Measurements from ENCODE around the gene LDLRAP1. TPM values are rescaled to one million over a fixed set of nuclear protein-coding genes. Genes with fewer than 3 reads are reported as not detected.

Gene LDLRAP1
- total and polyA plus RNA-seq, 8 donors, result 10.6 to 73.7 (median 17.6) TPM; not detected in 1

DNA sequence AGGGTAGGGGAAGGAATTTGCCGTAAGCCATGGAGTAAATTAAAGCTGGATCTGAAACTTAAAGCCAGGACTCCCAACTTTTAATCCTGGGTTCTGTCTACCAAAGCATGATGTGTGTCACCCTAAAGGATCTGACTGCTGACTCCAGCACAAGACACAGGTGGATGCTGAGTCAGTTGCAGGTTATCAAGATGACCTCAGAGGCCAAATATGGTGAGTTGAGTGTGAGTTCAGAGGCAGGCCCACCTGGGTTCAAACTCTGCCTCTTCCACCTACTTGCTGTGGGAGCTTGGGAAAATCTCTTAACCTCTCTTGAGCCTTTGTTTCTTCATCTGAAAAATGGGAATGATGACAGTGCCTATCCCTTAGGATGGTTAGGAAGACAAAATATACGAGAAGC is 16.7 kb upstream of the LDLRAP1 start:
- peaks cover 0 to 10% (median 4%) of the 10 kb centered on the region in 4 donors for H3K9me3 ChIP-seq
- H3K36me3 ChIP-seq, result no peaks in the 10 kb centered on the region
- DNase-seq, result no peak
- intact Hi-C loops (cut with DNase I; ENCODE audit: low total_unique reads), result no loop called here
- TF ChIP-seq POLR2AphosphoS5 (IDR thresholded peaks at IDR 0.05) (no peak), POLR2A (IDR thresholded peaks at IDR 0.05) (no peak), EP300 (IDR thresholded peaks at IDR 0.05) (no peak)
- TF ChIP-seq, protein P1, sequence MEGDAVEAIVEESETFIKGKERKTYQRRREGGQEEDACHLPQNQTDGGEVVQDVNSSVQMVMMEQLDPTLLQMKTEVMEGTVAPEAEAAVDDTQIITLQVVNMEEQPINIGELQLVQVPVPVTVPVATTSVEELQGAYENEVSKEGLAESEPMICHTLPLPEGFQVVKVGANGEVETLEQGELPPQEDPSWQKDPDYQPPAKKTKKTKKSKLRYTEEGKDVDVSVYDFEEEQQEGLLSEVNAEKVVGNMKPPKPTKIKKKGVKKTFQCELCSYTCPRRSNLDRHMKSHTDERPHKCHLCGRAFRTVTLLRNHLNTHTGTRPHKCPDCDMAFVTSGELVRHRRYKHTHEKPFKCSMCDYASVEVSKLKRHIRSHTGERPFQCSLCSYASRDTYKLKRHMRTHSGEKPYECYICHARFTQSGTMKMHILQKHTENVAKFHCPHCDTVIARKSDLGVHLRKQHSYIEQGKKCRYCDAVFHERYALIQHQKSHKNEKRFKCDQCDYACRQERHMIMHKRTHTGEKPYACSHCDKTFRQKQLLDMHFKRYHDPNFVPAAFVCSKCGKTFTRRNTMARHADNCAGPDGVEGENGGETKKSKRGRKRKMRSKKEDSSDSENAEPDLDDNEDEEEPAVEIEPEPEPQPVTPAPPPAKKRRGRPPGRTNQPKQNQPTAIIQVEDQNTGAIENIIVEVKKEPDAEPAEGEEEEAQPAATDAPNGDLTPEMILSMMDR (IDR thresholded peaks at IDR 0.05), result no peak
- H3K27ac ChIP-seq, result no peak overlapping the region
- no peaks in the 10 kb centered on the region for H3K27me3 ChIP-seq
- no peak overlapping the region for H3K4me3 ChIP-seq
- WGBS, 5 donors, result 80 to 92% (median 88%) methylated on average over 2 of the region's 2 CpGs
- H3K4me1 ChIP-seq, result no peaks in the 10 kb centered on the region

DNA sequence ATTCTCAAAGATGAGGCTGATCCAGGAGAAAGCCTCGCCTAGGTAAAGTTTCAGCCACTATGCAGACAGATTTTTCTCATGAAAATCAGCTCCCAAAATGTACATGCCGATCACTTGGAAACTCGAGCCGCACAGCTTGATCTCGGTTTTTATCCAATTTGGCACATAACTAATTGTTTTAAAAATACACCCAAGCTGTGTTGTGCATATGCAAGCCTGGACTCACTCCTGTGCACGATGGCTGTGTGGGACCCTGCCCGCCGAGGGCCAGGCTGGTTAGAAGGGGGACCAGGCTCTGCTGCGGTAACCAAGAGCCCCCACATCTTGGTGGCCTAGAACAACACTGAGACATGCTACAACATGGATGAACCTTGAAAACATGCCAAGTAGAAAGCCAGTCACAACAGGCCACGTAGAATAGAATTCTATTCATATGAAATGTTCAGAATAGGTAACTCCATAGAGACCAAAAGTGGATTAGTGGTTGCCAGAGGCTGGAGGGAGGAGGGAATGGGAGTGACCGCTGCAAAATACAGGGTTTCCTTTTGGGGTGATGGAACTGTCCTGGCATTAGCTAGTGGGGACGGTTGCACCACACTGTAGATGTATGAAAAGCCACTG is 16.1 kb upstream of the LDLRAP1 start:
- H3K27me3 ChIP-seq, result no peaks in the 10 kb centered on the region
- H3K27ac ChIP-seq, result no peak overlapping the region
- intact Hi-C loops (cut with DNase I; ENCODE audit: low total_unique reads), result no loop called here
- 71 to 82% (median 80%) methylated on average over 12 of the region's 12 CpGs for WGBS, 5 donors
- H3K4me1 ChIP-seq, result no peaks in the 10 kb centered on the region
- H3K4me3 ChIP-seq, result no peak overlapping the region
- peaks cover 0 to 10% (median 4%) of the 10 kb centered on the region in 4 donors for H3K9me3 ChIP-seq
- TF ChIP-seq POLR2AphosphoS5 (IDR thresholded peaks at IDR 0.05) (no peak), EP300 (IDR thresholded peaks at IDR 0.05) (no peak), POLR2A (IDR thresholded peaks at IDR 0.05) (no peak)
- TF ChIP-seq, protein P1 (IDR thresholded peaks at IDR 0.05), result no peak
- H3K36me3 ChIP-seq, result no peaks in the 10 kb centered on the region
- DNase-seq, result no peak

DNA sequence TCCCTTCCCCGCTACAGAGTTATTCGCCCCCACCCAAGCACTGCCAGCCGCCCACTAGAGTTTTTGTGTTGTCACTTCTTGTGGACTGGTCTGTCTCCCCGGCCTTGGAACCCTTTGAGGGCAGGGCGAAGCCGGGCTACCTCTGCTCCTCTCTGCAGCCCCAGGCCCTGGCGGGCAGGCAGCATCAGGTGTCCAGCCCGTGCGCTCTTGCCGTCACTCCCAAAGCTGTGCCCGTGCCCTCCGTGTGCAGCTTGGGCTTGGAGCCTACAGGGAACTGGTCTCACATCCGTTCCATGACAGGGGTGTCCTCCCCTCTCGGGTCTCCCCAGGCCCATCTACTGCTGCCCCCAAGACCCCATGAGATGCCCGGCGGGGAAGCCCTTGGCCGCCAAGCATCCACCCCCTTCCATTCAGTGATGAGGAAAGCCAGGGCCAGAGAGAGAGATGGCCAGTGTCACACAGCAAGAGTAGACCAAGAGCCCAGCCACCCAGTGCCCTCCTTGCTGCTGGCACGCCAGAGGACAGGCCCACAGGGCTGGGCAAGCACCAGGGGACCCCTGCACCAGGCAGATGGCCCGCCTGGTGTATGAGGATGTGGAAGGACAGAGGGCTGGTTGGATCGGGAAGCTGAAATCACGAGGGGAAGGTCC is 15.3 kb upstream of the LDLRAP1 start:
- Histone ChIP-seq H3K36me3 (no peaks in the 10 kb centered on the region), H3K4me3 (no peak overlapping the region), H3K4me1 (no peaks in the 10 kb centered on the region), H3K9me3 (peaks cover 0 to 10% (median 4%) of the 10 kb centered on the region in 4 donors), H3K27ac (no peak overlapping the region), H3K27me3 (no peaks in the 10 kb centered on the region)
- no peak for DNase-seq
- TF ChIP-seq, protein P1 (IDR thresholded peaks at IDR 0.05), result no peak
- TF ChIP-seq EP300 (IDR thresholded peaks at IDR 0.05) (no peak), POLR2A (IDR thresholded peaks at IDR 0.05) (no peak), POLR2AphosphoS5 (IDR thresholded peaks at IDR 0.05) (no peak)
- intact Hi-C loops (cut with DNase I; ENCODE audit: low total_unique reads), result no loop called here
- WGBS, 5 donors, result 87 to 92% (median 88%) methylated on average over 17 to 21 of the region's 21 CpGs

DNA sequence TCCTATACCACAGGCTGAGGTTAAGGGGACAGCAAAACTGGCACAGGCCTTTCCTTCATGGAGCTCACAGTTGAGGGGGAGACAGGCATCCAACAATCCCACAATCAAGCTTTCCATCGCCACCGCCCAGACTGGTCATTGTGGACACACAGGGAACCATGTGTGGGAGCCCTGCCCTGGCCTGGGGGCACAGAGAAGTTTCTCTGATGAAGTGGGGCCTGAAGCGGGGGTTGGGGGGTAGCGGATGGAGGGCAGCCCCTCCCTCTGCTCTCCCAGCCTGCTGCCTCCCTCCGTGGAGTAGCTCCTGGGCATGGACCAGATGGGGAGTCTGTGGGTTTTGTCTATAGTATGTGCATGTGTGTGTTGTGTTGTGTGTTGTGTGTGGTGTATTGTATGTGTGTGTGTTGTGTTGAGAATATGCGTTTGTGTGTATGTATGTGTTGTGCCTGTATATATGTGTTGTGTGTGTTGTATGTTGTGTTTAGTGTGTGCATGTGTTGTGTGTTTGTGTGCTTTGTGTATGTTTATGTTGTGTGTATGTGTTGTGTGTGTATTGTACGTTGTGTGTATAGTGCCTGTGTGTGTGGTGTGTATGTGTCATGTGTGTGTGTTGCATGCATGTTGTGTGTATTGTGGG is 14.4 kb upstream of the LDLRAP1 start:
- no peak for DNase-seq
- 80 to 90% (median 86%) methylated on average over 7 of the region's 7 CpGs for WGBS, 5 donors
- H3K4me1 ChIP-seq, result no peaks in the 10 kb centered on the region
- H3K27me3 ChIP-seq, result no peaks in the 10 kb centered on the region
- no peaks in the 10 kb centered on the region for H3K36me3 ChIP-seq
- no peak overlapping the region for H3K27ac ChIP-seq
- H3K9me3 ChIP-seq, result peaks cover 0 to 10% (median 4%) of the 10 kb centered on the region in 4 donors
- intact Hi-C loops (cut with DNase I; ENCODE audit: low total_unique reads), result no loop called here
- no peak overlapping the region for H3K4me3 ChIP-seq
- no peak for TF ChIP-seq POLR2A (IDR thresholded peaks at IDR 0.05)
